AG04449 (cell line): ENCODE results near the gene ASIC4.

ENCODE experiments used
- CTCF ChIA-PET: fragments of 350-600 bp; formaldehyde crosslinking; extraction: SDS; loops from one replicate; lab custom pipeline; 2021; ENCODE audit warnings: antibody characterized with exemption; lab: Yijun Ruan, JAX
- POLR2A ChIA-PET: fragments of 400-600, 350-600 bp; formaldehyde crosslinking; extraction: SDS; loops from one replicate; lab custom pipeline; 2020; ENCODE audit warnings: antibody characterized with exemption, inconsistent platforms; lab: Yijun Ruan, JAX
- DNase-seq: peaks from one replicate; pipeline ENCODE4 v3.0.0-alpha.2; 2010; ENCODE audit warnings: low read depth, low spot score
- H3K4me3 ChIP-seq: 2 replicates; pipeline ENCODE4 v1.5.1; 2011; ENCODE audit warnings: low read depth, mild to moderate bottlenecking, control low read depth, low read length
- CTCF ChIP-seq: IDR thresholded peaks from one replicate; pipeline ENCODE4 v1.5.1; 2011; ENCODE audit warnings: mild to moderate bottlenecking, moderate library complexity, low read length, control low read depth, inconsistent platforms; ENCODE audit not compliant: insufficient read depth; ENCODE audit errors: missing control alignments

Gene ASIC4

GRCh38 chr2:219494952-219495530, 19.2 kb upstream of the ASIC4 start:
- POLR2A ChIA-PET: interaction anchor here (0.7 to 1.9 kb wide), 7 partner anchors 9 to 37 kb away, joined by 3 to 7 read pairs (median 4); no protein-coding TSS in a partner anchor
- no peak for TF ChIP-seq CTCF
- H3K4me3 ChIP-seq: no peak overlapping the region
- no peak for DNase-seq
- CTCF ChIA-PET: interaction anchor here (0.7 to 39.0 kb wide), 26 partner anchors 9 to 195 kb away, joined by 3 to 1084 read pairs (median 7); partner anchors contain the start of genes ASIC4, CHPF, SPEG and TMEM198

GRCh38 chr2:219495531-219496122, 18.7 kb upstream of the ASIC4 start:
- ChIA-PET CTCF (interaction anchor here (0.6 to 39.0 kb wide), 31 partner anchors 8 to 195 kb away, joined by 3 to 1084 read pairs (median 6); partner anchors contain the start of genes ASIC4, CHPF, SPEG and TMEM198), POLR2A (interaction anchor here (0.7 to 1.9 kb wide), 6 partner anchors 9 to 37 kb away, joined by 3 to 7 read pairs (median 4); no protein-coding TSS in a partner anchor)
- peak; percentile 71 for TF ChIP-seq CTCF
- no peak for DNase-seq
- no peak overlapping the region for H3K4me3 ChIP-seq

GRCh38 chr2:219496247-219496824, 17.9 kb upstream of the ASIC4 start:
- DNase-seq: no peak
- H3K4me3 ChIP-seq: no peak overlapping the region
- POLR2A ChIA-PET: interaction anchor here (1.2 to 2.8 kb wide), 3 partner anchors 10 to 33 kb away, joined by 4 to 8 read pairs (median 7); no protein-coding TSS in a partner anchor
- TF ChIP-seq CTCF: no peak
- CTCF ChIA-PET: interaction anchor here (0.7 to 39.0 kb wide), 22 partner anchors 14 to 194 kb away, joined by 3 to 1084 read pairs (median 6); partner anchors contain the start of gene ASIC4

GRCh38 chr2:219496825-219497494, 17.3 kb upstream of the ASIC4 start:
- H3K4me3 ChIP-seq: peak overlapping the region; percentile 12
- POLR2A ChIA-PET: interaction anchor here (0.6 to 3.8 kb wide), 10 partner anchors 11 to 88 kb away, joined by 3 to 28 read pairs (median 7); partner anchors contain the start of genes CHPF and TMEM198

More at GRCh38 chr2:219496825-219497494, 17.3 kb upstream of the ASIC4 start:
- no peak for DNase-seq
- CTCF ChIA-PET: interaction anchor here (0.8 to 39.0 kb wide), 11 partner anchors 13 to 193 kb away, joined by 3 to 1084 read pairs (median 5); partner anchors contain the start of gene ASIC4
- TF ChIP-seq CTCF: no peak
